H1 (cell line): Measurements from ENCODE around the gene HDAC11. TPM values are rescaled to one million over a fixed set of nuclear protein-coding genes. Genes with fewer than 3 reads are reported as not detected.

Source experiments
- CTCF ChIA-PET: fragments of 300-600 bp; sonication (Branson Sonifier 250); formaldehyde crosslinking; loops from one replicate; lab custom pipeline; 2021; ENCODE audit not compliant: partially characterized antibody; lab: Charles Lee
- POLR2A ChIA-PET: fragments of 300-600 bp; sonication (Branson Sonifier 250); formaldehyde crosslinking; loops from one replicate; lab custom pipeline; 2021; ENCODE audit warnings: inconsistent platforms; ENCODE audit not compliant: partially characterized antibody; lab: Charles Lee
- DNase-seq, 2 experiments: peaks; one replicate each; pipeline versions ENCODE4 v3.0.0 to v3.0.0-alpha.2; 2010 to 2022; ENCODE audit warnings: low spot score in 2 of 2, low read depth in 1 of 2, mixed read lengths in 1 of 2
- FAIRE-seq: peaks from 2 replicates; lab custom pipeline; 2011; peaks lifted over from hg19 to GRCh38; lab: Jason Lieb, UNC
- H2AFZ ChIP-seq: 2 replicates; pipeline ENCODE4 v1.8.1; 2012; ENCODE audit warnings: low read length, inconsistent platforms
- H2AK5ac ChIP-seq: 2 replicates; pipeline ENCODE4 v1.6.1; 2013; ENCODE audit warnings: low read depth, low read length
- H2BK120ac ChIP-seq: replicated peaks from 2 replicates; pipeline ENCODE3; 2013; ENCODE audit warnings: low read depth, low read length, inconsistent platforms
- H2BK12ac ChIP-seq: 2 replicates; pipeline ENCODE4 v1.6.1; 2013; ENCODE audit warnings: low read depth, low read length
- H2BK15ac ChIP-seq: 2 replicates; pipeline ENCODE4 v1.6.1; 2013; ENCODE audit warnings: low read length
- H2BK20ac ChIP-seq: 2 replicates; pipeline ENCODE4 v1.6.1; 2013; ENCODE audit warnings: low read length
- H2BK5ac ChIP-seq: 2 replicates; pipeline ENCODE4 v1.6.1; 2013; ENCODE audit warnings: low read depth, low read length
- H3K14ac ChIP-seq: 2 replicates; pipeline ENCODE4 v1.6.1; 2013; ENCODE audit warnings: inconsistent platforms; ENCODE audit not compliant: insufficient read length
- H3K18ac ChIP-seq: 2 replicates; pipeline ENCODE4 v1.6.1; 2013; ENCODE audit warnings: low read length; ENCODE audit errors: extremely low read depth
- H3K23ac ChIP-seq: 2 replicates; pipeline ENCODE4 v1.6.1; 2013; ENCODE audit warnings: inconsistent platforms; ENCODE audit not compliant: insufficient read length
- H3K23me2 ChIP-seq: 2 replicates; pipeline ENCODE4 v1.6.1; 2013; ENCODE audit warnings: low read depth, low read length
- H3K27ac ChIP-seq: 2 replicates; pipeline ENCODE4 v1.6.1; 2011; ENCODE audit warnings: low read depth, low read length, inconsistent platforms
- H3K27me3 ChIP-seq, 4 experiments: replicated peaks in 1 of 4; 1 replicate in 1 of 4; 2 replicates in 3 of 4; pipeline versions ENCODE4 v1.6.1 to v1.8.1; 2011 to 2013; ENCODE audit warnings: low read length in 3 of 4, mild to moderate bottlenecking in 3 of 4, inconsistent platforms in 2 of 4, mixed read lengths in 2 of 4, moderate library complexity in 1 of 4; ENCODE audit not compliant: control insufficient read depth in 3 of 4, insufficient read depth in 3 of 4; ENCODE audit errors: extremely low read depth in 1 of 4
- H3K36me3 ChIP-seq, 4 experiments: 2 replicates each; pipeline versions ENCODE4 v1.6.1 to v1.8.1; 2011 to 2013; ENCODE audit warnings: mild to moderate bottlenecking in 4 of 4, low read length in 3 of 4, moderate library complexity in 2 of 4, control low read depth in 1 of 4, inconsistent platforms in 1 of 4; ENCODE audit not compliant: insufficient read depth in 4 of 4, control insufficient read depth in 2 of 4
- H3K4ac ChIP-seq: replicated peaks from 2 replicates; pipeline ENCODE3; 2013; ENCODE audit warnings: low read length, low read depth, mixed read lengths, inconsistent platforms; ENCODE audit not compliant: insufficient read length
- H3K4me1 ChIP-seq, 4 experiments: replicated peaks in 1 of 4; 1 replicate in 1 of 4; 2 replicates in 3 of 4; pipeline versions ENCODE4 v1.6.1 to v1.8.1; 2011 to 2013; ENCODE audit warnings: low read length in 3 of 4, inconsistent platforms in 2 of 4, mixed read lengths in 1 of 4; ENCODE audit not compliant: insufficient read depth in 4 of 4, control insufficient read depth in 3 of 4
- H3K4me2 ChIP-seq, 2 experiments: 2 replicates each; pipeline versions ENCODE4 v1.6.1 to v1.8.1; 2011 to 2013; ENCODE audit warnings: low read depth in 2 of 2, low read length in 2 of 2, control low read depth in 1 of 2, inconsistent platforms in 1 of 2, mild to moderate bottlenecking in 1 of 2; ENCODE audit not compliant: insufficient read depth in 1 of 2
- H3K4me3 ChIP-seq, 4 experiments: fragments of 200-600, 300-600 bp in 1 of 4; sonication (generic), shearing (Covaris generic), sonication (Bioruptor Twin) in 1 of 4; 2 replicates each; pipeline versions ENCODE4 v1.5.1 to v1.8.1; 2011 to 2016; ENCODE audit warnings: low read length in 4 of 4, low read depth in 3 of 4, control low read depth in 2 of 4, inconsistent platforms in 2 of 4, mild to moderate bottlenecking in 2 of 4, mixed read lengths in 1 of 4, moderate library complexity in 1 of 4; ENCODE audit not compliant: insufficient read depth in 2 of 4; ENCODE audit errors: extremely low read depth in 1 of 4
- H3K56ac ChIP-seq: replicated peaks from 2 replicates; pipeline ENCODE3; 2013; ENCODE audit warnings: low read depth, mild to moderate bottlenecking, mixed read lengths, low read length, inconsistent platforms; ENCODE audit not compliant: insufficient read length
- H3K79me1 ChIP-seq: 2 replicates; pipeline ENCODE4 v1.6.1; 2013; ENCODE audit warnings: low read depth, low read length, control low read depth
- H3K79me2 ChIP-seq, 2 experiments: 2 replicates each; pipeline versions ENCODE4 v1.6.1 to v1.8.1; 2012 to 2013; ENCODE audit warnings: low read length in 2 of 2, mild to moderate bottlenecking in 2 of 2, inconsistent platforms in 1 of 2; ENCODE audit not compliant: insufficient read depth in 2 of 2, control insufficient read depth in 1 of 2
- H3K9ac ChIP-seq, 4 experiments: replicated peaks in 1 of 4; 1 replicate in 1 of 4; 2 replicates in 3 of 4; pipeline versions ENCODE4 v1.6.1 to v1.8.1; 2011 to 2013; ENCODE audit warnings: low read depth in 3 of 4, low read length in 3 of 4, control low read depth in 2 of 4, mild to moderate bottlenecking in 2 of 4, moderate library complexity in 2 of 4, inconsistent platforms in 1 of 4; ENCODE audit errors: extremely low read depth in 1 of 4
- H3K9me3 ChIP-seq, 2 experiments: 2 replicates each; pipeline versions ENCODE4 v1.6.1 to v1.8.1; 2012 to 2013; ENCODE audit warnings: mild to moderate bottlenecking in 2 of 2, moderate library complexity in 2 of 2, control low read depth in 1 of 2, inconsistent platforms in 1 of 2, low read depth in 1 of 2, low read length in 1 of 2, mixed read lengths in 1 of 2; ENCODE audit not compliant: insufficient read depth in 2 of 2
- H4K20me1 ChIP-seq, 2 experiments: replicated peaks in 1 of 2; 2 replicates each; pipeline versions ENCODE3 to v1.8.1; 2011 to 2013; ENCODE audit warnings: inconsistent platforms in 2 of 2, low read length in 2 of 2, mild to moderate bottlenecking in 1 of 2; ENCODE audit not compliant: insufficient read depth in 2 of 2, control insufficient read depth in 1 of 2
- H4K5ac ChIP-seq: 2 replicates; pipeline ENCODE4 v1.6.1; 2013; ENCODE audit warnings: low read length, low read depth, mixed read lengths, inconsistent platforms; ENCODE audit not compliant: insufficient read length
- H4K8ac ChIP-seq: 2 replicates; pipeline ENCODE4 v1.8.0; 2013; ENCODE audit warnings: mild to moderate bottlenecking, moderate library complexity, low read length, inconsistent platforms; ENCODE audit not compliant: insufficient read depth; ENCODE audit errors: extremely low read depth
- H4K91ac ChIP-seq: replicated peaks from 2 replicates; pipeline ENCODE3; 2013; ENCODE audit warnings: low read length, mixed read lengths, inconsistent platforms; ENCODE audit not compliant: insufficient read length
- ATF3 ChIP-seq: IDR thresholded peaks from 2 replicates; pipeline ENCODE4 v1.6.1; 2011; ENCODE audit warnings: low read depth, mild to moderate bottlenecking, low read length; ENCODE audit not compliant: insufficient read depth
- CBX5 ChIP-seq: fragments of 300-800, 300-1000 bp; sonication (generic); IDR thresholded peaks from 2 replicates; pipeline ENCODE4 v1.7.1; 2016; ENCODE audit warnings: antibody characterized with exemption, low read length, low read depth
- CEBPB ChIP-seq: IDR thresholded peaks from 2 replicates; pipeline ENCODE4 v1.6.1; 2012; ENCODE audit warnings: low read depth, low read length
- EZH2 ChIP-seq: fragments of 200-600 bp; sonication (generic); IDR thresholded peaks from 2 replicates; pipeline ENCODE4 v1.7.1; 2012; ENCODE audit warnings: low read depth, mild to moderate bottlenecking, moderate library complexity, low read length, inconsistent platforms; ENCODE audit not compliant: severe bottlenecking
- JUN ChIP-seq: IDR thresholded peaks from 2 replicates; pipeline ENCODE4 v1.6.1; 2011; ENCODE audit warnings: low read depth, mild to moderate bottlenecking, improper control_type of control experiment, low read length
- JUND ChIP-seq: IDR thresholded peaks from 2 replicates; pipeline ENCODE4 v1.6.1; 2011; ENCODE audit warnings: mild to moderate bottlenecking, improper control_type of control experiment, low read length
- MAX ChIP-seq: IDR thresholded peaks from 2 replicates; pipeline ENCODE4 v1.6.1; 2012; ENCODE audit warnings: inconsistent platforms
- RBBP5 ChIP-seq: IDR thresholded peaks from 2 replicates; pipeline ENCODE4 v1.7.1; 2012; ENCODE audit warnings: low read depth, mild to moderate bottlenecking, inconsistent platforms, low read length, moderate library complexity, borderline replicate concordance
- TAF1 ChIP-seq: IDR thresholded peaks from 2 replicates; pipeline ENCODE4 v1.6.1; 2011; ENCODE audit warnings: mild to moderate bottlenecking, low read depth, low read length
- USF2 ChIP-seq: IDR thresholded peaks from 2 replicates; pipeline ENCODE4 v1.6.1; 2011; ENCODE audit warnings: low read length, improper control_type of control experiment
- YY1 ChIP-seq: IDR thresholded peaks from 2 replicates; pipeline ENCODE4 v1.6.1; 2011; ENCODE audit warnings: low read depth, mild to moderate bottlenecking, low read length
- WGBS, 2 experiments: shearing (Covaris generic) in 1 of 2; methylation state at CpG; one replicate each; pipeline versions ENCODE4 v1.1.6 to v1.1.7; 2013 to 2015; ENCODE audit warnings: low lambda C conversion rate in 2 of 2, mixed read lengths in 2 of 2, inconsistent platforms in 1 of 2, low coverage in 1 of 2, missing lambda C conversion rate in 1 of 2; ENCODE audit not compliant: insufficient replicate concordance in 2 of 2, insufficient coverage in 1 of 2, insufficient read length in 1 of 2; ENCODE audit errors: extremely low coverage in 1 of 2, missing lambda C conversion rate in 1 of 2; 5-methylcytosine and 5-hydroxymethylcytosine counted together
- polyA plus RNA-seq, 7 experiments: library from polyadenylated mRNA; depleted of rRNA in 3 of 7; stranded (reverse) in 5 of 7; unstranded in 2 of 7; fragments of >200 nt in 5 of 7; fragments of 200-250 nt in 2 of 7; gene quantifications; 1 replicate in 5 of 7; 2 replicates in 1 of 7; 4 replicates in 1 of 7; pipeline versions ENCODE4 v1.2.1 to v1.2.3, GENCODE V29; 2011 to 2013; ENCODE audit warnings: missing spikeins in 2 of 7, mixed read lengths in 2 of 7
- total RNA-seq: library from RNA; stranded (reverse); fragmentation: NEBNext Ultra II Directional; extraction: Animal tissue kit (Norgen Biotek cat#: 25700); gene quantifications from 2 replicates; pipeline ENCODE4 v1.2.1, GENCODE V29; 2021

Gene HDAC11
- total and polyA plus RNA-seq, 2 of the 8 experiments (the other 6 are each of a cell fraction or from before 2014, with no cell fraction given): 6.8 to 7.4 TPM

- H3K79me1 ChIP-seq: no peaks in the 10 kb centered on the region
- H3K4me2 ChIP-seq: no peak overlapping the region
- ChIA-PET CTCF (interaction anchor here (0.7 to 1.3 kb wide), 2 partner anchors 34 to 481 kb away, joined by 3 to 4 read pairs; no protein-coding TSS in a partner anchor), POLR2A (no interaction called here)
- H3K79me2 ChIP-seq: no peaks in the 10 kb centered on the region
- H2BK12ac ChIP-seq: no peak overlapping the region
- H3K4ac ChIP-seq: no peak overlapping the region
- no peak overlapping the region for H2BK20ac ChIP-seq
- no peak overlapping the region for H4K91ac ChIP-seq
- H3K18ac ChIP-seq: no peak overlapping the region
- H2BK15ac ChIP-seq: no peak overlapping the region
- H2BK5ac ChIP-seq: no peak overlapping the region
- no peak overlapping the region for H3K27ac ChIP-seq
- no peaks in the 10 kb centered on the region for H4K20me1 ChIP-seq
- H3K36me3 ChIP-seq: no peaks in the 10 kb centered on the region
- H2AK5ac ChIP-seq: no peak overlapping the region
- WGBS, 2 experiments: 88% methylated on average over 4 of the region's 4 CpGs; no CpG with 5 or more reads in 1 of the 2 experiments
- H3K23ac ChIP-seq: no peak overlapping the region
- no peak overlapping the region for H2BK120ac ChIP-seq
- H3K4me1 ChIP-seq: peaks cover 0 to 2% (median 0%) of the 10 kb centered on the region in 4 experiments; a peak in 2 of 7 replicates
- FAIRE-seq (no peak), DNase-seq (no peak)
- no peak overlapping the region for H3K9ac ChIP-seq
- no peak overlapping the region for H3K56ac ChIP-seq
- no peak overlapping the region for H2AFZ ChIP-seq
- no peaks in the 10 kb centered on the region for H3K9me3 ChIP-seq
- no peaks in the 10 kb centered on the region for H3K23me2 ChIP-seq
- H3K14ac ChIP-seq: no peak overlapping the region
- no peak overlapping the region; the same call in 1 of the 2 replicates for H4K8ac ChIP-seq
- no peak overlapping the region for H3K4me3 ChIP-seq
- H4K5ac ChIP-seq: no peak overlapping the region
- peaks cover 3 to 9% (median 9%) of the 10 kb centered on the region in 4 experiments; a peak in 6 of 7 replicates for H3K27me3 ChIP-seq
- TF ChIP-seq RBBP5: no peak
- no peak for TF ChIP-seq YY1
- TF ChIP-seq JUN: no peak
- TF ChIP-seq EZH2: no peak
- TF ChIP-seq CEBPB: no peak
- TF ChIP-seq MAX: no peak
- TF ChIP-seq ATF3: no peak
- TF ChIP-seq JUND: no peak
- TF ChIP-seq CBX5: no peak
- TF ChIP-seq TAF1: no peak
- TF ChIP-seq USF2: no peak
Observed at GRCh38 chr3:13465236-13465873, 14.8 kb upstream of the HDAC11 start.
